ENCODE measurements around the gene TMEM175. TPM values are rescaled to one million over a fixed set of nuclear protein-coding genes. Genes with fewer than 3 reads are reported as not detected.

Gene TMEM175
- total and polyA plus RNA-seq, 2 of the 4 experiments (the other 2 are of a cell fraction), result 7.7 to 41.9 TPM

- Histone ChIP-seq H3K36me3 (ENCODE audit: control insufficient read depth, insufficient read depth, low read length) (peaks cover 59% of the 10 kb centered on the region), H3K27me3 (ENCODE audit: control insufficient read depth, insufficient read depth, low read length) (no peaks in the 10 kb centered on the region), H4K20me1 (ENCODE audit: insufficient read depth, low read length) (no peaks in the 10 kb centered on the region; the same call in 1 of the 2 replicates), H3K23ac (ENCODE audit: low read depth, low read length) (no peak overlapping the region), H2BK15ac (ENCODE audit: low read depth, low read length) (no peak overlapping the region), H3K56ac (ENCODE audit: extremely low read depth, insufficient read depth, low read length) (no peak overlapping the region), H3K4ac (ENCODE audit: low read depth, low read length) (no peak overlapping the region), H3K4me1 (ENCODE audit: control insufficient read depth, insufficient read depth, low read length) (no peaks in the 10 kb centered on the region), H3K9ac (ENCODE audit: low read depth, low read length) (no peak overlapping the region), H3K18ac (ENCODE audit: low read depth, low read length) (no peak overlapping the region), H2BK120ac (ENCODE audit: low read depth, low read length) (no peak overlapping the region), H3K4me3 (ENCODE audit: insufficient read depth, low read depth, low read length) (no peak overlapping the region), H2BK5ac (ENCODE audit: low read depth, low read length, poor library complexity, severe bottlenecking) (no peak overlapping the region), H4K8ac (ENCODE audit: low read depth in 2 of 2, low read length in 2 of 2) (no peak overlapping the region), H3K27ac (ENCODE audit: insufficient read depth, low read length) (no peak overlapping the region), H3K9me3 (ENCODE audit: control insufficient read depth, insufficient read depth, low read length) (no peaks in the 10 kb centered on the region), H3K9me1 (ENCODE audit: insufficient read depth, low read length) (no peaks in the 10 kb centered on the region), H2AK5ac (ENCODE audit: low read depth, low read length) (no peak overlapping the region), H3K4me2 (ENCODE audit: low read depth, low read length) (no peak overlapping the region), H2AK9ac (replicated peaks; ENCODE audit: low read depth, low read length, poor library complexity) (no peak overlapping the region), H3K79me1 (ENCODE audit: low read depth in 1 of 2, low read length in 2 of 2) (no peaks in the 10 kb centered on the region), H2AFZ (replicated peaks; ENCODE audit: low read length, poor library complexity) (peak overlapping the region; percentile 58), H4K91ac (ENCODE audit: insufficient read depth, low read depth, low read length) (no peak overlapping the region), H3K14ac (replicated peaks; ENCODE audit: low read depth, low read length) (no peak overlapping the region), H4K5ac (ENCODE audit: low read depth, low read length) (no peak overlapping the region), H2BK20ac (ENCODE audit: low read depth, low read length) (no peak overlapping the region)
- in situ Hi-C loops (cut with MboI; ENCODE audit: low sequenced_read_pairs), result no loop called here
- ATAC-seq (ENCODE audit: low read depth), result no peak
- ChIA-PET POLR2A (ENCODE audit: unreplicated experiment) (no interaction called here), CTCF (no interaction called here)
- no TSS peak for BruUV-seq (replicated peaks)
- no peak for DNase-seq
- dilution Hi-C loops (cut with HindIII; ENCODE audit: low sequenced_read_pairs, unreplicated experiment), result no loop called here
- intact Hi-C loops (cut with micrococcal nuclease), result no loop called here
- no peak for TF ChIP-seq MAZ (IDR thresholded peaks at IDR 0.05; ENCODE audit: borderline replicate concordance, low read depth, low read length)
- no peak for TF ChIP-seq CHD1 (IDR thresholded peaks at IDR 0.05; ENCODE audit: low read depth, low read length)
- no peak for TF ChIP-seq RCOR1 (IDR thresholded peaks at IDR 0.05; ENCODE audit: insufficient replicate concordance, low read length)
- TF ChIP-seq MXI1 (IDR thresholded peaks at IDR 0.05; ENCODE audit: borderline replicate concordance, low read depth, low read length), result no peak
- no peak for TF ChIP-seq BHLHE40 (IDR thresholded peaks at IDR 0.05; ENCODE audit: low read depth, low read length)
- no peak for TF ChIP-seq RFX5 (IDR thresholded peaks at IDR 0.05; ENCODE audit: low read depth, low read length)
- TF ChIP-seq CEBPB (IDR thresholded peaks at IDR 0.05; ENCODE audit: low read depth, low read length), result no peak
- no peak for TF ChIP-seq SMC3 (IDR thresholded peaks at IDR 0.05; ENCODE audit: low read depth, low read length)
- no peak for TF ChIP-seq MAFK (IDR thresholded peaks at IDR 0.05; ENCODE audit: low read depth, low read length)
- TF ChIP-seq, protein P1, sequence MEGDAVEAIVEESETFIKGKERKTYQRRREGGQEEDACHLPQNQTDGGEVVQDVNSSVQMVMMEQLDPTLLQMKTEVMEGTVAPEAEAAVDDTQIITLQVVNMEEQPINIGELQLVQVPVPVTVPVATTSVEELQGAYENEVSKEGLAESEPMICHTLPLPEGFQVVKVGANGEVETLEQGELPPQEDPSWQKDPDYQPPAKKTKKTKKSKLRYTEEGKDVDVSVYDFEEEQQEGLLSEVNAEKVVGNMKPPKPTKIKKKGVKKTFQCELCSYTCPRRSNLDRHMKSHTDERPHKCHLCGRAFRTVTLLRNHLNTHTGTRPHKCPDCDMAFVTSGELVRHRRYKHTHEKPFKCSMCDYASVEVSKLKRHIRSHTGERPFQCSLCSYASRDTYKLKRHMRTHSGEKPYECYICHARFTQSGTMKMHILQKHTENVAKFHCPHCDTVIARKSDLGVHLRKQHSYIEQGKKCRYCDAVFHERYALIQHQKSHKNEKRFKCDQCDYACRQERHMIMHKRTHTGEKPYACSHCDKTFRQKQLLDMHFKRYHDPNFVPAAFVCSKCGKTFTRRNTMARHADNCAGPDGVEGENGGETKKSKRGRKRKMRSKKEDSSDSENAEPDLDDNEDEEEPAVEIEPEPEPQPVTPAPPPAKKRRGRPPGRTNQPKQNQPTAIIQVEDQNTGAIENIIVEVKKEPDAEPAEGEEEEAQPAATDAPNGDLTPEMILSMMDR (conservative IDR thresholded peaks at IDR 0.05; ENCODE audit: low read depth, low read length), result no peak
- TF ChIP-seq USF2 (IDR thresholded peaks at IDR 0.05; ENCODE audit: low read depth, low read length), result no peak
- TF ChIP-seq RAD21 (IDR thresholded peaks at IDR 0.05; ENCODE audit: low read length), result no peak
- TF ChIP-seq, protein P2, sequence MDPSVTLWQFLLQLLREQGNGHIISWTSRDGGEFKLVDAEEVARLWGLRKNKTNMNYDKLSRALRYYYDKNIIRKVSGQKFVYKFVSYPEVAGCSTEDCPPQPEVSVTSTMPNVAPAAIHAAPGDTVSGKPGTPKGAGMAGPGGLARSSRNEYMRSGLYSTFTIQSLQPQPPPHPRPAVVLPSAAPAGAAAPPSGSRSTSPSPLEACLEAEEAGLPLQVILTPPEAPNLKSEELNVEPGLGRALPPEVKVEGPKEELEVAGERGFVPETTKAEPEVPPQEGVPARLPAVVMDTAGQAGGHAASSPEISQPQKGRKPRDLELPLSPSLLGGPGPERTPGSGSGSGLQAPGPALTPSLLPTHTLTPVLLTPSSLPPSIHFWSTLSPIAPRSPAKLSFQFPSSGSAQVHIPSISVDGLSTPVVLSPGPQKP (IDR thresholded peaks at IDR 0.05; ENCODE audit: borderline replicate concordance, low read depth, low read length), result no peak
- TF ChIP-seq NFE2L2 (IDR thresholded peaks at IDR 0.05; ENCODE audit: low read depth, low read length), result no peak
- 87% methylated on average over 15 of the region's 39 CpGs; no CpG with 5 or more reads in 1 of the 2 experiments for WGBS, 2 experiments (ENCODE audit: extremely low coverage in 2 of 2, insufficient read length in 1 of 2)
Observed at GRCh38 chr4:963276-964225, 31.3 kb downstream of the TMEM175 start.
